HG02970 (cell line): ENCODE measurements around the gene ALDH1L2.

Source experiments
- ATAC-seq: cut with Tn5 transposase; IDR thresholded peaks from one replicate; pipeline ENCODE4 v1.9.1; 2021; ENCODE audit warnings: mild to moderate bottlenecking, moderate library complexity, moderate number of reproducible peaks; ENCODE audit not compliant: unreplicated experiment, low FRiP score

Gene ALDH1L2

GRCh38 chr12:105085501-105085900 lies 1.2 kb upstream of the ALDH1L2 start:
- ATAC-seq: no peak

DNA sequence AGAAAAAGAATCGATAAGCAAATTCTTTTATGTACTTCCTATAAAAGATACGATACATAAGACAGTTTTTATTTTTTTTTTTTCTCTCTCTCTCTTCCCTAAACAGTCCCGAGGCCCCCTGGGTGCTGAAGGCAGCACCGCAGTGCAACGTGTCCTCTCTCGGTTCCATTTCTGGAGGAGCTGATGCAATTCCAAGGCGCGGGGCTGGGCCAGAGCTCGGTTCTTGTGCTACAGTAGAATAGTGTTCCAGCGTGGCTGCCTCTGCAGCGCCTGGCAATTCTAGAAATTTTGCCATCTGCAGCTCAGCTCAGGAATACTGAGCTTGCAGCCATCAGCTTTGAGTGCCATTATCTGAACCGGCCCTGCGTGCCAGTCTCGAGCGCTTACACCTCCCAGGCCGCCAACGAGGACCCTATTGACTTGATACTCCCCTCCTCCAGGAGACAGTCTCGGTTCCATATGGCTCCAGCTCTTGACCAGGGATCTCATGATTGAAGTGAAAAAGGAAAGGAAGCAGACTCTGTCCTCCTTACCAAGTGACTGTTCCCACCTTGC lies 630 bp downstream of the ALDH1L2 start:
- ATAC-seq: no peak

- no peak for ATAC-seq
Measured at GRCh38 chr12:105083031-105083430, 1.2 kb downstream of the ALDH1L2 start.

DNA sequence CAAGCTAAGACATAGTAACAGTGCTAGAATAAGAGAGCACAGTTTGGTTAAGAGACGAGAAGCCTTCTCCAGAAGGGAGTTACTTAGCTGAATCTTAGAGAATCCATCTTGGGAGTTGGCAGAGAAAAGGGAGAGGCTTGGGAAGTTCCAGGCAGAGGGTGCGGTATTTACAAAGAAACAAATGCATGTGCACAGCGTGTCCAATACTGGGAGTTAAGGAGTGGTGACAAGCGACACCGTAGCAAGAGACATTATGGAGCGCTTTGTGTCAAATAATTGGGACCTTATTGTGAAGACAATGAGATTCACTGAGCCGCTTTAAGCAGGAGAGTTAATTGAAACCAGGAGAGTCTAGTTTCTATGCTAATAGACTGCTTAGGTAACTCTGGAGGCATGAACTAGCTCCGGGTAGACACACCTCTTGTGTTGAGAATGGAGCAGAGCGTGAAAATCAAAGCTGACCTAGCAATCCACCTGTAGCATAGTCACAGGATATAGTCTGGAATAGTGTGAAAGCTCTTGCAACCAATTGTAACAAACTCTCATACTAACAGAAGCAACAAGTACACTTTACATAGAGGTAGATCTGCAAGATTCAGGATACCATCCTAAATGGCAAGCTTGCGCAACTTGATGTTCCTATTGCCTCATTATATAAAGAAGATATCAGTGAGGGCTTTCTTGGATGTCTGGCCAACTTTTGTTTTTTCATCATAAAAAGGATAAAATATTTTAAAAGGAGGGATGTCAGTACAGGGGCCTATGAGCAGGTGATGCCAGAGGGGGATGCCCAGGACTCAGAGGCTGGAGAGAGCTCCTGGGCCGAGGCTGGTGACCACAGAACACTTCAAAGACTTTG lies 5.3 kb downstream of the ALDH1L2 start:
- no peak for ATAC-seq

DNA sequence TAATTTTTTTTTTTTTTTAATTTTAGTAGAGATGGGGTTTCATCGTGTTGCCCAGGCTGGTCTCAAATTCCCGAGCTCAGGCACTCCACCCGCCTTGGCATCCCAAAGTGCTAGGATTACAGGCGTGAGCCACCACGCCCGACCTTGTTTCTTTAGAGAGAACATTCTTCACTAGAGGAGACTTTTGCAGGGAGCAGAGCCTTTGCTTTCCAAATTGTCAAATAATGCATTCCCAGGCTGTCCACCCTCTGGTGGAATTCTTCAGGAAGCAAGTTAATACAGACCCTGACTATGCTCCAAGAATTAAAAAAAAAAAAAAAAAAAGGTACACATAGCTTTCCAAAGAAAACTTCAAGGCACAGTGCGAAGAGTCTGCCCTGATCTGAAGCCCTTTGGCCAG lies 6.8 kb downstream of the ALDH1L2 start:
- ATAC-seq: no peak

DNA sequence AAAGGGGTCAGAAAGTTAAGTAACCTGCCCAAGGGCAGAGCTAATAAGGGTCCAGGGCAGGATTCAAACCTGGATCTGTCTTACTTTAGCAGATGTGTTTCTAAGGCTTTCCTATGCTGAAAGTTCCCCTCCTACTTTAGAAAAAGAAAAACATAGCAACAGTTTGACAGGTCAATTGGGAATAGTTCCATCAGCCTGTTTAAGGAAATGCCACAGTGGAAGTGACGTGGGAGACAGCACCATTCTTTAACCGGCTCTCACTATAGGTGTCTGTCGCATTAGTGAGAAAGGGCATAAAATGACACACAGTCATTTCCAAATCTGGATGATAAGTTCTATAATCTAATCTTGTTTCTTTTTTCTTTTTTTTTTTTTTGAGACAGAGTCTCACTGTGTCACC lies 7.3 kb downstream of the ALDH1L2 start:
- no peak for ATAC-seq

- no peak for ATAC-seq
Measured at GRCh38 chr12:105076098-105076497, 8.2 kb downstream of the ALDH1L2 start.

DNA sequence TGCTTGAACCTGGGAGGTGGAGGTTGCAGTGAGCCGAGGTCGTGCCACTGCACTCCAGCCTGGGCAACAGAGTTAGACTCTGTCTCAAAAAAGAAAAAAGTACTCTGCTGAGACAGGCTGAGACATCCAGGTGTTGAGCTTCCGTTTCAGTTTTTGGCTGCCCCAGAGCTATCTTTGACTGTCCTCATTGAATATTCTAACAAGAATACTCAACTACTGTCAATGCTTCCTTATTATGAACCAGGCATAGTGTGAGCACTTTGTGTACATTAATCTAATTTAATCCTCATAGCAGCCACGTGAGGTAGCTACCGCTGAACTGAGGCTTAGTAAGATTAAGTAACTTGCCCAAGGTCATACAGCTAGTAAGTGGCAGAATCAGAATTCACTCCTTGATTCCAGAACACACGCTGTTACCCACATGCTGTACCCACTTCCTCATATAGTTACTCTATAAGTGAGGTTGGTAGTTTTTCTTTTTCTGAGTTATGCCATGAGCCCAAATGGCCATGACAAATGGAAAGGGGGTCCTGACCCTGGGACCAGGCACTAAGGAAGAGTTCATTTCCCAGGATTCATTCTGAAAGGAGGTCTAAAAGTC lies 11.3 kb downstream of the ALDH1L2 start:
- ATAC-seq: no peak

DNA sequence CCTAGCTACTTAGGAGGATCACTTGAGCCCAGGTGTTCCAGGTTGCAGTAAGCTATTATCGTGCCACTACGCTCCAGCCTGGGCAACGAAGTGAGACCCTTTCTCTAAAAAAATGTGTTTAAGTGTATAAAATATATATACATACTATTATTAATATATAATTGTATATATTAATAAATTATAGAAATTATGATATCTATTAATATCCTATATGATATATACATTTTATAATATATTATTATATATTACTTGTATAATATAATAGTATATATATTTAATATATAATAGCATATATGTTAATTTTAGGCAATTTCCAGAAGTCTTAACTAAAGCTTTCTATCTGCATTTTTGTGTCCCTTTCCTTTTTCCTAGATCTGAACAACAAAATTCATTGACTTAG lies 12.3 kb downstream of the ALDH1L2 start:
- ATAC-seq: no peak

DNA sequence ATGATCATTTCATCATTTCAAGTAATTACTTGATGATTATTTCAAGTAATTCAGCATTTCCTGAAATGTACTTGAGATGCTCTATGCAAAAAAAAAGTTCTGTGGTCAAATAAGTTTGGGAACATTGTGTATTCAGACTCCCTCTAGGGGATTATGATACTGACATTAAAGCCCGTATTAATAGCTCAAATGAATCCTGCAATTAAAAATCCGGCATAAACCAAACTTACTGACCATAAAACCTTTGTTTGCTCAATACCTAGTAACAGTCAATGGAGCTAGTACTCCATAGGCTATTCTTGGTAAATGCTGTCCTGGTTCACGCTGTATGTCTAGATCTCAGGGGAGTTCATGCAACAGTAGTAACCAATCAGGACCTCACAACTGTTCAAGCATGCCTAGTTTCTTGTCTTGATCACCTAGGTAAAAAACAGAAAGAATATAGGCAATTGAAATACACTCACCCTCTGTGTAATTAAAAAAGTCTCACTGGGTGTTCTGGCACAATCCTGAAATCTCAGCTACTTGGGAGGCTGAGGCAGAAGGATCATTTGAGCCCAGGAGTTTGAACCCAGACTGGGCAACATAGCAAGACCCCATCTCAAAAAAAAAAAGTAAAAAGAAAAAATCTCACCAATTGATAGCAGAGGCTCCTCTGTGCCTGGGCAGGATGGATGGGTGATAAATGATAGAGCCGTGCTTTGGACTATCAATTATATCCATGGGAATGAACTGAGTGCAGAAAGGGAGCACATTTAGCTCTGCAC lies 14.1 kb downstream of the ALDH1L2 start:
- ATAC-seq: no peak

- ATAC-seq: no peak
Measured at GRCh38 chr12:105067511-105068031, 16.7 kb downstream of the ALDH1L2 start.

DNA sequence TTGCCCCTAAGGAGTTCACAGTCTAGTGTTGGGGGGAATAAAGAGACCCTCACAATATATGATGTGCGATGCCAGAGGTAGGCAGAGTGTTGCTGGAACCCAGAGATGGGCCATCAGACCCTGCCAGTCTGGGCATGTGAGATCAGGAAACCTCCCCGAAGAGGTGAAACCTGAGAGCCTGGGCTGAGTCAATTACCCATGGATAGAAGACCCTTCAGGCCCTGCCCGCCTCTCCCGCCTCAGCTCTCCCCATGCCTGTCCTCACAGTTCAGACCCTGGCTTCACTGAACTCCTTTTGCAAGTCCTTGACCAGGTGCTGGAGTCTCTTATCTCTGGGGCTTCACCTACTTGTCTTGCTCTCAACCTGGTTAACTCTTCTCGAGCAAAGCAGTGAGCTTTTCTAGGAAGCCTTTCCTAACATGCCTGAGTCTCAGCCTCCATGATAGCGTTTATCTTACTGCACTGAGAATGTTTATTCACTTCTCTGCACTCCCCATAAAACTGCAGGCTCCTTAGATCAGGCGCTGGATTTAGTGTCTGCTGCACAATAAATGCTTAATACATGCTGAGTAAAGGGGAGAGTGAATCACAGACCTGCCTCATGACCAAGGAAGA lies 19.6 kb downstream of the ALDH1L2 start:
- ATAC-seq: no peak

- ATAC-seq: no peak
Measured at GRCh38 chr12:105060715-105061378, 23.4 kb downstream of the ALDH1L2 start.

- ATAC-seq: no peak
Measured at GRCh38 chr12:105057174-105057573, 27.1 kb downstream of the ALDH1L2 start.

DNA sequence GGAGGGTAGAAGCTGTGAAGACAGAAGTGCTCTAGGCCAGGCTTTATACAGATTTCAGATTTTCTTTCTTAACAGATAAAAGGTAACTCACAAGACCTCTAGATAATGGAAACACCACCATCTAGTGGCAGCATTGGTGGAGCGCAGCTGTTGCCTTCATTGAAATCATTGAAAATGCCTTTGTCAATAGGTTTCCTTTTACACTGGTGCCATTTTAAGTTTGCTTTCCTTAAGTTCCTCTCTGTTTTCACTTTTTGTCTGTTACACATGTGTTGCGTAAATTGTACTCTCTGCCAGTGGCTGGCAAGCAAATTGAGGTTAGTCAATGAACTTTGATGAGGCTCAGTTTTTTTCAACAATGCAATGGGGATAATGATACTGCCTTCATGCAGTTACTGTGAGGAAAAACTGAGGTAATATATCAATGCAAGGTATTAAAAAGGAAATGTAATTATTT lies 31.1 kb downstream of the ALDH1L2 start:
- ATAC-seq: no peak

DNA sequence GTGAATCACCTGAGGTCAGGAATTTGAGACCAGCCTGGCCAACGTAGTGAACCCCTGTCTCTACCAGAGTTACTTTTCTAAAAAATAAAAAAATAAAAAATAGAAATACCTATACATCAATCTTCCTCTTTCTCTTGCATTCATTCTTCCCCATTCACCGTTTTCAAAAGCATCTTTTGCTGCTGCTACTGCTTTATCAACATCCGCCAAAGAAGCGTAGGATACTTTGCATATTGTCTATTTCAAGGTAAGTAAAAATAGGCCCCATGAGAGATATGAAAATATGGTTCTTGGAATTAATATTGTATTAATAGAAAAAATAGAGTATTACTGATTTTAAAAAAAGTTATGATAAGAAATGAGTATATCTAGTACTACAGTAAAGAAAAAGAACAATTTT lies 32.3 kb downstream of the ALDH1L2 start:
- no peak for ATAC-seq

DNA sequence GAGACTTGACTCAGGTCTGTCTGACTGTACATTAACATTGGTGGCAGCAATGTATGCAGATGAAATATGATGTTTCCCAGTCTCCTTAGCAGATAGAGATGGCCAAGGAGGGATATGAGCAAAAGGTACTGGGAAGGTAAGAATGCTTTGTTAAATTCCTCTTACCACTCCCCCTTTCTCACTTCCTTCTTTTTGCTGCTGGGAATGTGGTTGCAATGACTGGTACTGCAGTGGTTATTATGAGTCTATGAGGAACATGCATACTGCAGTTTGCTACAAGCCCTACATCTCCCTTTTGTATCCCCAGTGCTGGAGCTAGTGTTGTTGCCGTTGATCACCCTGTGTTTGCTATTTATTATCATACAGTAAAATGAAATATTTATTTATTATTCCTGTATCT lies 35.9 kb downstream of the ALDH1L2 start:
- no peak for ATAC-seq

DNA sequence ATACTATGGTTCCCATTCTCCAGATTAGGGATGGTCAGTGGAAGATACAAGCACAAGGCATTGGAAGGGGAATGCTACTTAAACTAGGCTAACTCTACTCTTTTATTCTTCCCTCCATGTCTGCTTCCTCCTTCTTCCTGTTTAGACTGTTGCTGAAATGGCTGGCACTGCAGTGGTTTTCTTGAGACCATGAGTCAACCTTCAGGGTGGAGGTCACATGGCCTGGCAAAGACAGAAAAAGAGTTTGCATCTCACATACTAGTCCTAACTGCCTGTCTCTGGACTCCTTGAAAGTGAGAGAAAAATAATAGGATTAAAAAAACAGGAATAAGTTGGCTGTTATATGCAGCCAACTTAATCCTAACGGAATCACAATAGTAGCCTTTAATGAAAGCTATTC lies 37.0 kb downstream of the ALDH1L2 start:
- ATAC-seq: no peak

- ATAC-seq: no peak
Measured at GRCh38 chr12:105041186-105041585, 43.1 kb downstream of the ALDH1L2 start.

DNA sequence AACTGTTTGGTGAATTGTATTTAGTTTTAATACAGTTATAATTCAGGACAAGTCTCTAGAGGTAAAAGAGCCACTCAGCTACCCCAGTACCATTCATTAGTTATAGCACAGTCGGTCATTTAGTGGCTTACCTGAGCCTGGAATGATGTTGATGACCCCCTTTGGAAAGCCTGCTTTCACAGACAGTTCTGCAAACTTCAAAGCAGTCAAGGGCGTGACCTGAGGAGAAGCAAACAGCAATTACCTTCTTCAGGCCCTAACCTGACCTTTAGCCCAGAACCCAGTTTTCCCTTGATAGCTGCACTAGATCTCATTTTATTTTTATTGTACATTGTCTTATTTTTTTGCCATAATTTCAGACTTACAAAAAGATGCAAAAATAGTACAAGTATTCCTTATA lies 43.8 kb downstream of the ALDH1L2 start:
- ATAC-seq: no peak
